Cerebellar cortex (tissue), 1 donor: ENCODE data around the gene C2CD3.
A peak's percentile ranks its signal among the peaks of the same experiment; 100 is the strongest.

ENCODE experiments used
- DNase-seq: peaks from one replicate; pipeline ENCODE4 v3.0.0-alpha.2; 2015; ENCODE audit warnings: low spot score

The C2CD3 gene

GRCh38 chr11:73977856-73978519, 192.8 kb downstream of the C2CD3 start:
- no peak for DNase-seq

GRCh38 chr11:73976451-73977151, 194.2 kb downstream of the C2CD3 start:
- DNase-seq = no peak

- no peak for DNase-seq
Measured at GRCh38 chr11:73975479-73975757, 195.4 kb downstream of the C2CD3 start.

- DNase-seq = no peak
Measured at GRCh38 chr11:73974604-73975478, 196.0 kb downstream of the C2CD3 start.

GRCh38 chr11:73972620-73973449, 198.0 kb downstream of the C2CD3 start:
- DNase-seq = peak; percentile 49

GRCh38 chr11:73972187-73972586, 198.6 kb downstream of the C2CD3 start:
- no peak for DNase-seq

GRCh38 chr11:73971175-73971719, 199.6 kb downstream of the C2CD3 start:
- DNase-seq = peak; percentile 39

- DNase-seq = no peak
Measured at GRCh38 chr11:73969991-73970800, 200.6 kb downstream of the C2CD3 start.

GRCh38 chr11:73969091-73969490, 201.7 kb downstream of the C2CD3 start:
- DNase-seq = no peak

- no peak for DNase-seq
Measured at GRCh38 chr11:73968356-73968966, 202.3 kb downstream of the C2CD3 start.

GRCh38 chr11:73965764-73966121, 205.1 kb downstream of the C2CD3 start:
- no peak for DNase-seq

- DNase-seq = peak; percentile 76
Measured at GRCh38 chr11:73965076-73965763, 205.6 kb downstream of the C2CD3 start.

- DNase-seq = no peak
Measured at GRCh38 chr11:73963861-73964260, 206.9 kb downstream of the C2CD3 start.
